B cell (primary cell): Measurements from ENCODE around the gene FAM217B. TPM values are rescaled to one million over a fixed set of nuclear protein-coding genes. Genes with fewer than 3 reads are reported as not detected.

ENCODE experiments used
- ATAC-seq: fragments of 200-7000 bp; cut with Tn5 transposase; one replicate; pipeline ENCODE4 v1.10.0; 2021; ENCODE audit warnings: low read depth, mild to moderate bottlenecking, moderate number of reproducible peaks, moderate library complexity
- CTCF ChIA-PET: fragments of 350-600 bp; sonication (Branson Sonifier 250); formaldehyde crosslinking; loops from one replicate; lab custom pipeline; 2021; ENCODE audit warnings: antibody characterized with exemption, inconsistent platforms; lab: Charles Lee
- POLR2A ChIA-PET: fragments of 350-600 bp; sonication (Branson Sonifier 250); formaldehyde crosslinking; loops from one replicate; lab custom pipeline; 2021; ENCODE audit warnings: antibody characterized with exemption; lab: Charles Lee
- DNase-seq: peaks from one replicate; pipeline ENCODE4 v3.0.0; 2013
- H2AFZ ChIP-seq: 2 replicates; pipeline ENCODE4 v1.6.1; 2012; ENCODE audit warnings: mild to moderate bottlenecking, low read depth, low read length; ENCODE audit not compliant: insufficient read depth, poor library complexity, severe bottlenecking
- H3K27ac ChIP-seq, 2 donors: 1 replicate in 1 of 2; 2 replicates in 1 of 2; pipeline ENCODE4 v1.5.1; 2012 to 2013; ENCODE audit warnings: low read length in 2 of 2, mild to moderate bottlenecking in 2 of 2, moderate library complexity in 1 of 2
- H3K27me3 ChIP-seq, 4 experiments: fragments of 200-600 bp in 1 of 4; sonication (generic) in 1 of 4; replicated peaks in 1 of 4; 1 replicate in 2 of 4; 2 replicates in 2 of 4; pipeline versions ENCODE4 v1.6.1 to v1.7.0; 2013 to 2016; ENCODE audit warnings: low read length in 3 of 4, mild to moderate bottlenecking in 2 of 4, mixed read lengths in 1 of 4, moderate library complexity in 1 of 4; ENCODE audit not compliant: insufficient read depth in 4 of 4, control insufficient read depth in 3 of 4; ENCODE audit errors: control extremely low read depth in 1 of 4
- H3K36me3 ChIP-seq, 2 experiments: replicated peaks in 1 of 2; 1 replicate in 1 of 2; 2 replicates in 1 of 2; pipeline versions ENCODE4 v1.6.1 to v1.7.1; 2013; ENCODE audit warnings: low read length in 1 of 2; ENCODE audit not compliant: insufficient read depth in 2 of 2, control insufficient read depth in 1 of 2; ENCODE audit errors: control extremely low read depth in 1 of 2, extremely low read depth in 1 of 2
- H3K4me1 ChIP-seq, 2 donors: fragments of 200-600 bp in 1 of 2; sonication (generic) in 1 of 2; 1 replicate in 1 of 2; 2 replicates in 1 of 2; pipeline versions ENCODE4 v1.5.1 to v1.6.1; 2013 to 2017; ENCODE audit warnings: low read length in 2 of 2; ENCODE audit not compliant: control insufficient read depth in 2 of 2, insufficient read depth in 2 of 2
- H3K4me2 ChIP-seq: replicated peaks from 2 replicates; pipeline ENCODE3; 2012; ENCODE audit warnings: mild to moderate bottlenecking, low read depth, low read length; ENCODE audit not compliant: poor library complexity, severe bottlenecking
- H3K4me3 ChIP-seq, 5 experiments: fragments of 200-600 bp in 1 of 5; sonication (generic) in 1 of 5; 1 replicate in 3 of 5; 2 replicates in 2 of 5; pipeline versions ENCODE4 v1.5.1 to v1.7.0; 2011 to 2016; ENCODE audit warnings: low read length in 4 of 5, mild to moderate bottlenecking in 4 of 5, low read depth in 2 of 5, control low read depth in 1 of 5, moderate library complexity in 1 of 5; ENCODE audit not compliant: insufficient read depth in 1 of 5; ENCODE audit errors: control extremely low read depth in 1 of 5, extremely low read depth in 1 of 5
- H3K79me2 ChIP-seq: fragments of 200-600 bp; sonication (generic); one replicate; pipeline ENCODE4 v1.6.0; 2016; ENCODE audit warnings: low read length; ENCODE audit not compliant: control insufficient read depth, insufficient read depth
- H3K9ac ChIP-seq: fragments of 200-600 bp; sonication (generic); 2 replicates; pipeline ENCODE4 v1.6.1; 2017; ENCODE audit warnings: mild to moderate bottlenecking, low read length, moderate library complexity
- H3K9me3 ChIP-seq, 3 donors: one replicate each; pipeline versions ENCODE4 v1.6.1 to v1.7.1; 2013; ENCODE audit warnings: low read length in 2 of 3; ENCODE audit not compliant: control insufficient read depth in 2 of 3, insufficient read depth in 1 of 3; ENCODE audit errors: control extremely low read depth in 1 of 3
- H4K20me1 ChIP-seq: 2 replicates; pipeline ENCODE4 v1.6.0; 2012; ENCODE audit warnings: mild to moderate bottlenecking, low read length; ENCODE audit not compliant: insufficient read depth, control insufficient read depth, poor library complexity, severe bottlenecking
- H3K27ac Mint-ChIP-seq: one replicate; pipeline ENCODE4 v1.8.0; 2021; ENCODE audit warnings: mixed read lengths
- H3K27me3 Mint-ChIP-seq: one replicate; pipeline ENCODE4 v1.8.0; 2021; ENCODE audit warnings: mixed read lengths
- H3K4me1 Mint-ChIP-seq: one replicate; pipeline ENCODE4 v1.8.0; 2021; ENCODE audit warnings: mixed read lengths
- H3K4me3 Mint-ChIP-seq: one replicate; pipeline ENCODE4 v1.8.0; 2021; ENCODE audit warnings: mixed read lengths
- H3K9me3 Mint-ChIP-seq: one replicate; pipeline ENCODE4 v1.8.0; 2022; ENCODE audit warnings: mixed read lengths; ENCODE audit not compliant: insufficient read depth
- EZH2 ChIP-seq: IDR thresholded peaks from 2 replicates; pipeline ENCODE4 v1.6.1; 2012; ENCODE audit warnings: borderline replicate concordance, low read depth, mild to moderate bottlenecking, moderate library complexity, low read length; ENCODE audit not compliant: insufficient read depth, poor library complexity, severe bottlenecking
- WGBS: methylation state at CpG from one replicate; pipeline ENCODE4 v1.1.5; 2013; ENCODE audit warnings: missing lambda C conversion rate; ENCODE audit not compliant: insufficient coverage; 5-methylcytosine and 5-hydroxymethylcytosine counted together
- intact Hi-C: fragments of 100-400 bp; cut with micrococcal nuclease; formaldehyde crosslinking; loops from one replicate; pipeline ENCODE4 v1.10.0; 2022
- polyA plus RNA-seq: library from polyadenylated mRNA; depleted of rRNA; stranded (reverse); fragments of >200 nt; gene quantifications from 2 replicates; pipeline ENCODE4 v1.2.3, GENCODE V29; 2012
- total RNA-seq, 2 donors: library from RNA; stranded (reverse); fragments of 120-200 nt in 1 of 2; gene quantifications; 1 replicate in 1 of 2; 2 replicates in 1 of 2; pipeline versions ENCODE4 v1.2.3 to v1.2.4, GENCODE V29; 2013 to 2022
- TF ChIP-seq, protein P1 (sequence below): fragments of 200-600 bp; IDR thresholded peaks from one replicate; pipeline ENCODE4 v1.8.0; 2022; ENCODE audit warnings: antibody characterized with exemption, mild to moderate bottlenecking

FAM217B gene
- total and polyA plus RNA-seq, 2 donors (not counting 1 experiment from before 2014, with no cell fraction given): 3.6 to 34.9 TPM

GRCh38 chr20:59937150-59937549, 3.0 kb upstream of the FAM217B start:
- Histone ChIP-seq H3K36me3 (no peaks in the 10 kb centered on the region), H3K79me2 (peaks cover 19% of the 10 kb centered on the region), H4K20me1 (no peaks in the 10 kb centered on the region), H3K4me1 (peaks cover 23 to 26% of the 10 kb centered on the region in 2 donors), H3K4me3 (no peak overlapping the region), H3K9me3 (peaks cover 0 to 15% (median 0%) of the 10 kb centered on the region in 3 donors), H3K27ac (no peak overlapping the region), H3K9ac (no peak overlapping the region), H3K27me3 (no peaks in the 10 kb centered on the region), H3K4me2 (no peak overlapping the region), H2AFZ (no peak overlapping the region)
- ChIA-PET CTCF (interaction anchor here (1.1 to 4.3 kb wide), 3 partner anchors 12 to 16 kb away, joined by 3 to 45 read pairs (median 11); no protein-coding TSS in a partner anchor), POLR2A (no interaction called here)
- peaks cover 42% of the 10 kb centered on the region for H3K4me1 Mint-ChIP-seq
- H3K4me3 Mint-ChIP-seq: no peak overlapping the region
- no peaks in the 10 kb centered on the region for H3K9me3 Mint-ChIP-seq
- intact Hi-C loops: no loop called here
- no peak for DNase-seq
- ATAC-seq: no peak
- no peak overlapping the region for H3K27ac Mint-ChIP-seq
- TF ChIP-seq, protein P1, sequence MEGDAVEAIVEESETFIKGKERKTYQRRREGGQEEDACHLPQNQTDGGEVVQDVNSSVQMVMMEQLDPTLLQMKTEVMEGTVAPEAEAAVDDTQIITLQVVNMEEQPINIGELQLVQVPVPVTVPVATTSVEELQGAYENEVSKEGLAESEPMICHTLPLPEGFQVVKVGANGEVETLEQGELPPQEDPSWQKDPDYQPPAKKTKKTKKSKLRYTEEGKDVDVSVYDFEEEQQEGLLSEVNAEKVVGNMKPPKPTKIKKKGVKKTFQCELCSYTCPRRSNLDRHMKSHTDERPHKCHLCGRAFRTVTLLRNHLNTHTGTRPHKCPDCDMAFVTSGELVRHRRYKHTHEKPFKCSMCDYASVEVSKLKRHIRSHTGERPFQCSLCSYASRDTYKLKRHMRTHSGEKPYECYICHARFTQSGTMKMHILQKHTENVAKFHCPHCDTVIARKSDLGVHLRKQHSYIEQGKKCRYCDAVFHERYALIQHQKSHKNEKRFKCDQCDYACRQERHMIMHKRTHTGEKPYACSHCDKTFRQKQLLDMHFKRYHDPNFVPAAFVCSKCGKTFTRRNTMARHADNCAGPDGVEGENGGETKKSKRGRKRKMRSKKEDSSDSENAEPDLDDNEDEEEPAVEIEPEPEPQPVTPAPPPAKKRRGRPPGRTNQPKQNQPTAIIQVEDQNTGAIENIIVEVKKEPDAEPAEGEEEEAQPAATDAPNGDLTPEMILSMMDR: no peak
- no peak for TF ChIP-seq EZH2
- no CpG with 5 or more reads among the region's 3 CpGs for WGBS
- H3K27me3 Mint-ChIP-seq: no peaks in the 10 kb centered on the region

- no peak for DNase-seq
- no peaks in the 10 kb centered on the region for H3K27me3 ChIP-seq
- H3K4me3 ChIP-seq: peak overlapping the region in 1 of 5 experiments; percentile 12
- no peaks in the 10 kb centered on the region for H3K27me3 Mint-ChIP-seq
- peaks cover 22 to 26% of the 10 kb centered on the region in 2 donors for H3K4me1 ChIP-seq
- H3K4me2 ChIP-seq: peak overlapping the region; percentile 78
- intact Hi-C loops: no loop called here
- ATAC-seq: no peak
- POLR2A ChIA-PET: no interaction called here
- TF ChIP-seq, protein P1: no peak
- TF ChIP-seq EZH2: no peak
- no peaks in the 10 kb centered on the region for H3K9me3 Mint-ChIP-seq
- no peaks in the 10 kb centered on the region for H4K20me1 ChIP-seq
- no peak overlapping the region for H3K27ac ChIP-seq
- H2AFZ ChIP-seq: no peak overlapping the region
- peak overlapping the region; percentile 87 for H3K4me3 Mint-ChIP-seq
- H3K9ac ChIP-seq: no peak overlapping the region
- CTCF ChIA-PET: interaction anchor here (4.3 kb wide), 1 partner anchor 11 kb away, joined by 45 read pairs; no protein-coding TSS in a partner anchor
- peaks cover 0 to 10% (median 0%) of the 10 kb centered on the region in 3 donors for H3K9me3 ChIP-seq
- peaks cover 0 to 7% of the 10 kb centered on the region in 2 experiments for H3K36me3 ChIP-seq
- peak overlapping the region; percentile 73 for H3K27ac Mint-ChIP-seq
- 94% methylated on average over 3 of the region's 4 CpGs for WGBS
- H3K79me2 ChIP-seq: peaks cover 22% of the 10 kb centered on the region
- H3K4me1 Mint-ChIP-seq: peaks cover 41% of the 10 kb centered on the region
Measured at GRCh38 chr20:59938221-59938620, 2.0 kb upstream of the FAM217B start.
